GM19455 (cell line): ENCODE measurements around the gene SSBP3.

Source experiments
- ATAC-seq: cut with Tn5 transposase; IDR thresholded peaks from one replicate; pipeline ENCODE4 v1.9.1; 2021; ENCODE audit not compliant: unreplicated experiment

The SSBP3 gene

DNA sequence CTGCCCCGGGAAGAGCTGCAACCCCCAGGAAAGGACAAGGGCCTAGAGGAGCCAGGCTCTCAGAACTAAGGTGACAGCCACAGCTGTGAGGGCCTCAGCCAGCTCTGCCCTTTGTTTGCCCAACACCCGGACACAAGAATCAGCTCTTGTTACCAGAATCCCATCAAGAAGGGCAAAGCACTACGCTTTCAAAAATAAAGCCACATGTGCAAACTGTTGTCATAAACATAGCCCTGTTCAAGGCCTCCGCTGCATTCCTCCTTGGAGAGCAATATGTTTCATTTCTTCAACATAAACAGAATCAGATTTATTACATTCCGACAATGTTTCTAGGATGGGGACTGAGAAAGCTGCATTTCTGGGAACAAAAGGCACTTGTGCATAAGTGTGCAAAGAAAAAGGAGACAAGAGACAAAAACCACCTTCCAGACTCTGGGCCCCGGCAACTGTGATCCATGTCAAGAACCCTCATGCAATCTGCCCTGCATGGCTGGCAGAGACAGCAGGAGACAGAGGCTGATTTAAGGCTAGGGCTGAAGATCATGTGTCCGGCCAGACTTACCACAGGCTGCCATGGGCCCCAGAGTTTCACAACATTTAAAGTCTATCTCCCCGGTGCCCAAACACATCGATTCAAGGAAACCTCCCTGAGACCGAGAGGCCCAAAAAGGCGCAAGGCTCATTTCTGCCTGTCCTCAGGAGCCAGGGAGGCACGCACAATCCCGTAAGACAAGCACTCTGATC lies 71.0 kb downstream of the SSBP3 start:
- no peak for ATAC-seq

DNA sequence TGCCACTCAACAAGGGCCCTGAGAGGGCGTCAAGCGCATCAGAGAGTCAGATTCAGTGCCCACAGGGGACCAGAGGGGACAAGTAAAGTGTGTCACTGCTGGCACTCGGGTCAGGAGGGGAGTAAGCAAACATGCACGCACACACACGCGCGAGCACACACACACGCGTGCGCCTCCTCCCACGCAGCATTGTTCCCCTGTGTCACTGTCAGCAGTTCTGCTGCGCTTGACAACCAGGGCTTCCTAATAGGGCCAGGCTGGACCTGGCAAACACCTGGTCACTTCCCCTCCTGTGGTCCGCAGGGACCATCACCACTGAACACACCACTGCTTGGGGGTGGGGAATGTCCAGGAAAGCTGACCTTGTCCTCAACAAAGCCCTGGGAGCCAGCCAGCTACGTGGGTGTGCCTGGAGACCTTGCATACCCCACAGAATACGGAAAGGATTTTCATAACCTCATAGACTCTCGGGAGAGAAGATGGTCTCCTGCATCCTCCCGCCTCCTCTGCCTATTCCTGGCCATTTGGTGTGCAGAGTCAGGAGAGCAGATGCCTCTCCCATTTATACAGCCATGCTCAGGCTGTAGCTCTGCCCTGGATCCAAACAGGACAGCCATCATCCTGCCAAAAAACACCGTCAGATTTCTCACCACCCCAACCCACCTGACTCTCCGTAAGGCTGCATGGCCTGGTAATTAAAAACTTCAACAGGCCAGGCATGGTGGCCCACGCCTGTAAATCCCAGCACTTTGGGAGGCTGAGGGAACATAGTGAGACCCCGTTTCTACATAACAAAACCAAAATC lies 73.2 kb downstream of the SSBP3 start:
- ATAC-seq = no peak

DNA sequence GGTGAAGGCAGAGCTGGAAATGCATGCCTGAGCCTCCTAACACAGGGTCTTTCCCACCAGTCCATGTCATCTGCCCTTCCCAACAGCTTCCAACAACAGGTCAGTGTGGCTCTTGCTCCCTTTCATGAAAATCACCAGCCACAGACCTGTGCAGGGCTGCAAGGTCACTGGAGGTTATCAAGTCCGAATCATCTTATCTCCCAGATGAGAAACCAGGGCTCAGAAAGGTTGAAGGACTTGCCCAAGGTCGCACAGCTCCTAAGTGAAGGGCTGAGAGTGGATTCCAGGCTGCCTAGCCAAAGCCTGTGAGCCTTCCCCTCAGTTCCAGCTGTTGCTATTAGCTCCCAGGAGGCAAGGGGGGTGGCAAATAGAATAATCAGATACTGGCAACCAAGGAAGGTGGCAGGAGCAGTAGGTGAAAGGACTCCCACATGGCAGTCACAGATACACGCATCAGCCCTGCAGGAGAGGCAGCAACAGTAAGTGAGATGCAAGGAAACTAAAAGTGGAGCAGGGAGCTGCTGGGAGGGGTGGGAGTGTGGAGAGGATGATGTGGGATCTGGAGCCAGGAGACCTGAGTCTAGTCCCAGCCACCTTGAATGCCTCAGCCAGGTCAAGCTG lies 74.2 kb downstream of the SSBP3 start:
- no peak for ATAC-seq

DNA sequence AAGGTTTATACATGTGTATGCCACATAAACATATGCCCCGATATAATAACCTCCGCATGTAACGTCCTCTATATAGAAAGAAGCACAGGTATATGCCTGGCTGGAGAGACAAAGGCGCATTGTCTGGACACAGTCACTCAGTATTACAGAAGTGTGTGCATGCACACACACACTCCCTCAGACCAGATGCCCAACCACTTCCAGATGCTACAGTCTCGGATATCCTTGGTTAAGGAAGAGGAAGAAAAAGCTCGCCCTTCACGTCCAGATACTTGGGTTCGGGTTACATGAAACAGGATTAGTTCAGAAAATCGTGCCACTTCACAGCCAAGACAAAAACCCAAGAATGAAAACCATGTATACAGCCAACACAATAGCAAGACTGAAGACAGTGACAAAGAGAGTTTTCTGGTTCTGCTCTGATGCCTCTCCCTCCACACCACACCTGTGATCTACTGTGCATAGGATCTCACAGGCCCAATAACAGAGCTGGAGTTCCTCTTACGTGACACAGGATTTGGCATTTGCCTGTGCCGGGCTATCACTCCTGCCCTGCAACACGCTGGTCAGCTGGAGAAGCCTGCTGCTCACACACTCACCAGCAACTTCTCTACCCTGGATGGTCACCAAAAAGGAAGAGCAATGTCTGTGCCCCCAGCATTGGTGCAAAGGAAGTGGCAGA lies 75.0 kb downstream of the SSBP3 start:
- ATAC-seq = no peak

DNA sequence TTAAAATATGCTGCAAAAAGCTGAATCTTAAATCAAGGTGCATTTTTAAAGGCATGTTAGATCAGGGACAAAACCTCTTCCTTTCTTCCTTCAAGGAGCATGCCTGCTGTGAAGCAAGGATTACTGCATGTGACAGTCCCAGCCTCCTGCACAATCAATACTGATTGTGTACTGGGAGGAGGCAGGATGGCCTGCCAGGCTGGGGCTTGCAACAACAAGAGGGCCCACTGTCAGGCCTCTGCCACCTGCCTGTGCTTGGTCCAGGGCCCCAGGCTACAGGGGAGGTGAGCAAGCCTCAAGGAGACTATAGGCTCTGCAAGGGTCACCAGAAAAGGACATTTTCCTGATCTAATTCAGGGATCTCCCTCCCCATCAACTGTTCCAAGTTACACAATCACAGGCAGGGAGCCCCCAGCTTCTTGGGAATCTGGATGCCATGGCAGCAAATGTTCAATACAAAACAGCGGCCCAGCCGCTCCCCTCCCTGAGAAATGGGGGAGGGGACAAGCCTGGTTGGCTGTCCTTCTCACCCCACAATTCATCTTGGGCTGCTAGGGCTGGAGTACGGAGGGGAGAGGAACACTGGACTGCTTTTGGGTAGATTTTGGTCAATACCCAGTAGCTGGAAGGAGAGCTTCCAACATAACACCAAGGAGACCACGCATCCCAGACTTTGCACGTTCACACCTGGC lies 76.7 kb downstream of the SSBP3 start:
- ATAC-seq = no peak

- ATAC-seq = no peak
These were observed 78.0 kb downstream of the SSBP3 start for GRCh38 chr1:54328066-54328636.

GRCh38 chr1:54327386-54328065 lies 78.7 kb downstream of the SSBP3 start:
- ATAC-seq = no peak

- ATAC-seq = no peak
These were observed 79.4 kb downstream of the SSBP3 start for GRCh38 chr1:54326543-54327385.

DNA sequence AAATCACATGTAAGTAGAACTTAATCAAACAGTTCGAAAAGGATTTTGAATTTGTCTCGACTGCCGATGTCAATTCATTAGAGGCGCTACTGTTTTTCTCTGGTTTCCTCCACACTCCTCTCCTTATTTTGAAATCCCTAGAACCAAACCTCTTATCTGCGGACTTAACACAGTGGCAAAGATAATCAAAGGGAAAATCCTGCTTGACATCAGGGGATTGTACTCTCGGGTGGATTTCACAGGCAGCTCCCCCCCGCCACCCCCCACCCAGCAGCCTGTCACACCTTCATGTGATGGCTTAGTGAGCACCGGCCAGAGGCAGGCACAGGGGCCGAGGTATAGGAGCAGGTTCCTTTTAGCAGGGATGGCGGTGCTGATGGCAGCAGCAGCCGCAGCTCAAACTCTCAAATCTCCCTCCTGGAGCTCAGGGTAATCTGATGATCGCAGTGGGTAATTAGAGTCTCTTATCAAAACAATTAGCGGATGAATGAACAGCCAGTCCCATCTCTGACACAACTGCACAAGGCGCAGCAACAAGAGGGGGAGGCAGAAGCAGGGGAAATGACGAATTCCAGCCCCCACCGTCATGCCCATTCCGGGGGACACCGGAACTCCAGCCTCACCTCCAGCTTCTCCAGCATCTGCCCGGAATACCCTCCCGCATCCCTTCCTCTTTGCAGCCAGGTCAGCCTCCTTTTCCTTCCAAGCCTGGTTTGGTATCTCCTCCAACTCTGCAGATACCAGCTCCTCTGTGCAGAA lies 80.3 kb downstream of the SSBP3 start:
- no peak for ATAC-seq

GRCh38 chr1:54325284-54325683 lies 80.9 kb downstream of the SSBP3 start:
- ATAC-seq = no peak

- no peak for ATAC-seq
These were observed 81.7 kb downstream of the SSBP3 start for GRCh38 chr1:54324251-54325140.

DNA sequence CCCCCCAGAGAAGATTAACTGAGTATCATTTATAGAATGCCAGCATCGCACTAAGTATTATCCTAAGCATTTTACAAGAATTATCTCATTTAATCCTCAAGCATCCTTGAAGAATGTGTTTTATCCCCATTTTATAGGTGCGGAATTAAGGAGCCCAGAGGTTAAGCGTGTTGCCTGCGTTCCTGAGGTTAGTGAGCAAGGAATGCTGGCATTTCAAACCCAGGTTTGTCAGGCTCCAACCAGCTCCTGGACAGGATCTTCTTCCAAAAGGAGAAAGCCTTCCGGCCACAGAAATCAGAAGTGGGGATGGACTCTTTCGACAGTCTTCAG lies 82.3 kb downstream of the SSBP3 start:
- ATAC-seq = no peak

DNA sequence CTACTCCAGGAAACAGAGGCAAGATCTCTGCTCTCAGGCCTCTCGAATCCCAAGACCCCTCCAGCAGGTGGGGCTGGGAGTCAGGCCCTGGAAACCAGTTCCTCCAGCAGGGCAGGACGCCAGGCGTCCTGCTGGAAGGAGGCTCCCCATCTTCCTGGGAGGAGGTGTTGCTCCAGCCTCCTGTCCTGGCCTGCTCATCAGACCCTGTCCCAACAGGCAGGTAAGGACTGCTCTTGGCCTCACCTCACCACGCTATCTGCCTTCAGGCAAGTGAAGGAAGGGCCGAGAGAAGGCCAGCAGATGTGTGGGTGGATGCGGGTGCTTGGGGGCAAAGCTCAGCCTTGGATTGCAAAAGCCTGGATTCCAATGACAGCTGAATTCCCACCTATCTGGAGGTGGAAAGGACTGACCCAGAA lies 82.9 kb downstream of the SSBP3 start:
- ATAC-seq = no peak

- no peak for ATAC-seq
These were observed 87.9 kb downstream of the SSBP3 start for GRCh38 chr1:54318246-54318814.

DNA sequence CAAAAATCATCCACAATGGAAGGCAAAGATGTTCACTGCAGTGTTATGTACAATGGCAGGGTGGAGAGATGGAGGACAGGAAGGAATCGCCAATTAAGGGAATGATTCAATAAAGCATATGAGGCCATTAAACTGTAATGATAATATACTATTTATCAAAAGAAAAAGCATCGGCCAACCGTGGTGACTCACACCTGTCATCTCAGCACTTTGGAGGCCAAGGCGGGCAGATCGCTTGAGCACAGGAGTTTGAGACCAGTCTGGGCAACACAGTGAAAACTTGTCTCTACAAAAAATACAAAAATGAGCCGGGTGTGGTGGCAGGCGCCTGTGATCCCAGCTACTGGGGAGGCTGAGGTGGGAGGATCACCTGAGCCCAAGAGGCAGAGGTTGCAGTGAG lies 89.1 kb downstream of the SSBP3 start:
- ATAC-seq = no peak

DNA sequence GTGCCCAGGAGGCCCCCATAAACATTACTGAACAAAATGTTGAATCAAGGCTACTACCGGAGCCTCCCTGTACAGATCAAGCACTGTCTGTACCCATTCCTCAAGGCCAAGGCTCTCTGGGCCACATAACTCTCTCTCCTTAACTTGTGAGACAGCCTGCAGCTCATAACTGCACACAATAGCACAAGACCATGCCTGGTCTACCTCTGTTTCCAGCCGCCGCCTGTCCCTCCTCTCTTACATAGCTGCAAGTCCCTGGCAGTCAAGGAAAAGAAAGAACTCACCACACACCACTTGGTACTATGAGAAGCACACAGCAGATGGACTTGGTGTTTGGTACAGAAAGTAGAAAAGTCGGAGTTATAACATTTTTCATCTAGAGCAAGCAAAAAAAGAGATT lies 91.1 kb downstream of the SSBP3 start:
- no peak for ATAC-seq

DNA sequence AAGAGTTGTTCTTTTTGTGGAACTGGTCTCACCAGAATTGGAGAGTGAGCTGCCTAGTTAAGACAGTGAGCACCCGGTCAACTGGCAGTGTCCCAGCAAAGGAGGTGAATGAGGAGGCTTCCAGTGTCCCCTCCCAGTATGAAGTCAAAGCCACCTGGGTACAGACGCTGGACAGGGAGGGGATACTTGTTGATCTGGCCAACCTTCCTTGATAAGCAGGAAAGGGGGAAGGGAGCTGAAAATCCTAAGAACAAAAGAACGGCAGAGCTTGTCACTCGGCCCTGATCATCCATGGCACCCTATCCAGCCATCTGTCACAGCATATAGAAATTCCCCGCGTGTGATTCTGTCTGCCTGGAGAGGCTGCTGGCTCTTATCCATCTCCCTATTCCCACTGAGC lies 91.5 kb downstream of the SSBP3 start:
- no peak for ATAC-seq
